Smooth muscle cell (in vitro differentiated cells): ENCODE data around the gene PHLDB2. TPM values are rescaled to one million over a fixed set of nuclear protein-coding genes. Genes with fewer than 3 reads are reported as not detected.

Source experiments
- DNase-seq: peaks from one replicate; lab custom pipeline; 2025; ENCODE audit not compliant: unreplicated experiment; lab: John Stamatoyannopoulos, UW
- H2AFZ ChIP-seq: fragments of 200-600 bp; sonication (generic); 2 replicates; pipeline ENCODE4 v1.6.0; 2016; ENCODE audit warnings: antibody characterized with exemption, low read depth, mild to moderate bottlenecking
- H3F3A ChIP-seq: fragments of 200-600 bp; sonication (generic); 2 replicates; pipeline ENCODE4 v1.6.0; 2017; ENCODE audit warnings: antibody characterized with exemption, low read depth
- H3K27ac ChIP-seq: fragments of 200-600 bp; sonication (generic); 2 replicates; pipeline ENCODE4 v1.5.1; 2016; ENCODE audit warnings: low read depth, mild to moderate bottlenecking
- H3K27me3 ChIP-seq: fragments of 200-600 bp; sonication (generic); 2 replicates; pipeline ENCODE4 v1.6.1; 2016; ENCODE audit warnings: low read depth, mild to moderate bottlenecking
- H3K36me3 ChIP-seq: fragments of 200-600 bp; sonication (generic); 2 replicates; pipeline ENCODE4 v1.5.1; 2016; ENCODE audit warnings: low read depth
- H3K4me1 ChIP-seq: fragments of 200-600 bp; sonication (generic); 2 replicates; pipeline ENCODE4 v1.5.1; 2016; ENCODE audit warnings: low read depth
- H3K4me2 ChIP-seq: fragments of 200-600 bp; sonication (generic); 2 replicates; pipeline ENCODE4 v1.6.0; 2016; ENCODE audit warnings: mild to moderate bottlenecking
- H3K4me3 ChIP-seq: fragments of 200-600 bp; sonication (generic); 2 replicates; pipeline ENCODE4 v1.5.1; 2016; ENCODE audit warnings: mild to moderate bottlenecking
- H3K79me2 ChIP-seq: fragments of 200-600 bp; sonication (generic); 2 replicates; pipeline ENCODE4 v1.6.0; 2016; ENCODE audit warnings: low read depth, mild to moderate bottlenecking
- H3K9ac ChIP-seq: fragments of 200-600 bp; sonication (generic); 2 replicates; pipeline ENCODE4 v1.6.0; 2016; ENCODE audit warnings: low read depth
- H3K9me3 ChIP-seq: fragments of 200-600 bp; sonication (generic); replicated peaks from 2 replicates; pipeline ENCODE4 v1.5.1; 2016; ENCODE audit warnings: low read depth
- H4K20me1 ChIP-seq: fragments of 200-600 bp; sonication (generic); 2 replicates; pipeline ENCODE4 v1.6.0; 2016; ENCODE audit warnings: low read depth
- CTCF ChIP-seq: fragments of 200-600 bp; sonication (generic); IDR thresholded peaks from 2 replicates; pipeline ENCODE4 v1.5.1; 2017; ENCODE audit warnings: borderline replicate concordance, mild to moderate bottlenecking, antibody characterized with exemption; ENCODE audit not compliant: insufficient read depth, poor library complexity, severe bottlenecking
- WGBS: methylation state at CpG from one replicate; pipeline ENCODE4 v1.1.7; 2016; ENCODE audit warnings: low lambda C conversion rate; 5-methylcytosine and 5-hydroxymethylcytosine counted together
- polyA plus RNA-seq: library from polyadenylated mRNA; unstranded; fragments of >200 nt; fragmentation: Nextera tagmentation; extraction: Ambion mirVana; gene quantifications from 2 replicates; pipeline ENCODE4 v1.2.1, GENCODE V29; 2016
- total RNA-seq: library from RNA; depleted of rRNA; stranded (reverse); fragments of >200 nt; gene quantifications from 2 replicates; pipeline ENCODE4 v1.2.3, GENCODE V29; 2014

Gene PHLDB2
- total and polyA plus RNA-seq, 2 experiments from 2014 or later = 40.5 to 79.7 TPM

DNA sequence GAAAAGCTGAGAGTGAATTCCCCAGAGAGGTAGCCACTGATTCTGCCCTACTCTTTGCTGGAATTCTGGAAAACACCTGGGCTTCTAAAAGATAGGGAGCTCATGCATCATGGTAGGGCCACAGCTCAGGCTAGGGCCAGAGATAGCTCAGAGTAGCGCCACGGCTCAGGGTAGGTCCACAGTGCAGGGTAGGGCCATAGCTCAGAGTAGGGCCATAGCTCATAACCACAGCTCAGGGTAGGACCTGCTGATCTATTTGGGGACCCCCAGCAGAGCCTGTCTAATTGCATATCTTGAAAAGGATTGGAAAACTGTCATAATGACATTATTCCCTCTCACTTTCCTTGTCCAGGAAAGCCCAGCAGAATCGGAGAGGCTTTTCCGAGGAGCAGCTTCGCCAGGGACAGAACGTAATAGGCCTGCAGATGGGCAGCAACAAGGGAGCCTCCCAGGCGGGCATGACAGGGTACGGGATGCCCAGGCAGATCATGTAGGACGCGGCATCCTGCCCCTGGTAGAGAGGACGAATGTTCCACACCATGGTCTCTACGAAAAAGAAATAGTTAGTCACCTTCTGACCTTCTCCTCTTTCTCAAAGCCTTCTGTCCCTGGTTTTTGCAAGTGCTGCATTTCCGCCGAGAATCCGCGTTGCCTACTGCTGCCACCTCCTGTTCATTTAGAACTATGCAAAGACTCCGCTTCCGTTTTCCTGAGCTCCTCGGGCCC, 154.2 kb downstream of the PHLDB2 start:
- Histone ChIP-seq H3K9me3 (no peaks in the 10 kb centered on the region), H3K36me3 (no peaks in the 10 kb centered on the region), H3K4me1 (peaks cover 4% of the 10 kb centered on the region), H3K4me3 (no peak overlapping the region), H3K4me2 (no peak overlapping the region), H2AFZ (peak overlapping the region; percentile 51), H3K27ac (peak overlapping the region; percentile 34), H3K9ac (no peak overlapping the region), H4K20me1 (no peaks in the 10 kb centered on the region), H3F3A (no peaks in the 10 kb centered on the region), H3K27me3 (no peaks in the 10 kb centered on the region), H3K79me2 (no peaks in the 10 kb centered on the region)
- peak; percentile 14 for DNase-seq
- TF ChIP-seq CTCF = peak; percentile 69
- WGBS = 43% methylated on average over 19 of the region's 19 CpGs

GRCh38 chr3:112013784-112014143, 154.7 kb downstream of the PHLDB2 start:
- no peak overlapping the region for H3K4me2 ChIP-seq
- H3K4me1 ChIP-seq = peaks cover 4% of the 10 kb centered on the region
- no peaks in the 10 kb centered on the region for H3F3A ChIP-seq
- no peak overlapping the region for H2AFZ ChIP-seq
- 69% methylated on average over 5 of the region's 5 CpGs for whole genome bisulfite sequencing
- H3K79me2 ChIP-seq = no peaks in the 10 kb centered on the region
- no peak for TF ChIP-seq CTCF
- no peak overlapping the region for H3K4me3 ChIP-seq
- H3K9ac ChIP-seq = no peak overlapping the region
- no peak for DNase-seq
- H3K9me3 ChIP-seq = no peaks in the 10 kb centered on the region
- no peaks in the 10 kb centered on the region for H4K20me1 ChIP-seq
- H3K36me3 ChIP-seq = no peaks in the 10 kb centered on the region
- H3K27me3 ChIP-seq = no peaks in the 10 kb centered on the region
- H3K27ac ChIP-seq = no peak overlapping the region

GRCh38 chr3:112017091-112017490, 158.0 kb downstream of the PHLDB2 start:
- Histone ChIP-seq H3K4me2 (no peak overlapping the region), H3K27me3 (no peaks in the 10 kb centered on the region), H3K4me1 (peaks cover 4% of the 10 kb centered on the region), H3K27ac (no peak overlapping the region), H3K79me2 (no peaks in the 10 kb centered on the region), H2AFZ (no peak overlapping the region), H3K9me3 (no peaks in the 10 kb centered on the region), H3K9ac (no peak overlapping the region), H4K20me1 (no peaks in the 10 kb centered on the region), H3K4me3 (no peak overlapping the region), H3F3A (no peaks in the 10 kb centered on the region), H3K36me3 (no peaks in the 10 kb centered on the region)
- DNase-seq = no peak
- no peak for TF ChIP-seq CTCF

- Histone ChIP-seq H3K9me3 (no peaks in the 10 kb centered on the region), H3K36me3 (no peaks in the 10 kb centered on the region), H3K27me3 (no peaks in the 10 kb centered on the region), H3K4me1 (no peaks in the 10 kb centered on the region), H3K79me2 (no peaks in the 10 kb centered on the region), H4K20me1 (no peaks in the 10 kb centered on the region), H3K9ac (no peak overlapping the region), H3K4me3 (no peak overlapping the region), H3K27ac (no peak overlapping the region), H3K4me2 (no peak overlapping the region), H2AFZ (no peak overlapping the region), H3F3A (no peaks in the 10 kb centered on the region)
- 98% methylated on average over 4 of the region's 4 CpGs for WGBS
- no peak for TF ChIP-seq CTCF
- no peak for DNase-seq
Observed at GRCh38 chr3:112018712-112019111, 159.6 kb downstream of the PHLDB2 start.
